GM10847 (cell line): Measurements from ENCODE around the gene PITPNB.

Experiments
- POLR2A ChIP-seq: IDR thresholded peaks from 2 replicates; pipeline ENCODE4 v1.6.1; 2011; ENCODE audit not compliant: insufficient read length; ENCODE audit errors: extremely low read depth

PITPNB gene

GRCh38 chr22:27896245-27896644 lies 22.8 kb downstream of the PITPNB start:
- TF ChIP-seq POLR2A, result no peak

GRCh38 chr22:27895600-27895999 lies 23.5 kb downstream of the PITPNB start:
- no peak for TF ChIP-seq POLR2A

DNA sequence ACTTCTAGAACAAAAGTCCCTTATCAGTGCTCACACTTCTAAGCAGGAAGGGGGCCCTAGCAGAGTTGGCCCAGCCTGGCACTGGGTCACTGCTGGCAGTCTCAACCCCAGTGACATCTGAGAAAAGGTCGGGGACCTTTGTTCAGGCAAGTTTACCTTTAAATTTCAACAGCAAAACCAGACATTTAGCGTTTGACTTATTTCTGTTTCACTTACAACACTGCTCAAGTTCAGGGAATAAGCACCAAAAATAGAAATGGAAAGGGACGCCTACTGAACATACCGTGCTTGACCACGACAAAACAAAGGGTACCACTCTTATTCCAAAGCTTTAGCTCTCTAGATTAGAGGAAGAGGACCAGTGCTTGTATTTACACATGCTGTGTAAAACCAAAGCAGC lies 26.2 kb downstream of the PITPNB start:
- no peak for TF ChIP-seq POLR2A

DNA sequence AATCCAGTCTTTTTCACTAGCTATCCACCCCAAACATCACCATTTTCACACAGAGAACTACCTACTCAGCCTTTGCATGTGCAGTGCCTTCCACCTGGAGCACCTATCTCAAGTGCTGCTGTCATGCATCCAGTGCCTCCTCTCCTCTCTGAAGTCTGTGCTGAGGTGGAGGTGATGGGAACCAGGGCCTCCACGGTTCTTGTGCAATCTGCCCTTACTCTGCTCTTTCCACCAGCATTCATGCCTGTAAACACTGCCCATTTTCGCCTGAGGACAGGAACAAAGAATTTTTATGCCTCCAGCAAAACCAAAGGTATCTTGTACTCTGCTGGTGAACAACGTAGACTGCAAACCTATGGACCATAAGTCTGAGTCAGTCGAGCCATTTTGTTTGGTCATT lies 27.0 kb downstream of the PITPNB start:
- TF ChIP-seq POLR2A, result no peak

- no peak for TF ChIP-seq POLR2A
Measured at GRCh38 chr22:27888310-27888709, 30.7 kb downstream of the PITPNB start.

GRCh38 chr22:27886843-27887151 lies 32.3 kb downstream of the PITPNB start:
- no peak for TF ChIP-seq POLR2A

GRCh38 chr22:27885977-27886842 lies 32.8 kb downstream of the PITPNB start:
- TF ChIP-seq POLR2A, result no peak

- TF ChIP-seq POLR2A, result no peak
Measured at GRCh38 chr22:27883656-27884350, 35.3 kb downstream of the PITPNB start.

DNA sequence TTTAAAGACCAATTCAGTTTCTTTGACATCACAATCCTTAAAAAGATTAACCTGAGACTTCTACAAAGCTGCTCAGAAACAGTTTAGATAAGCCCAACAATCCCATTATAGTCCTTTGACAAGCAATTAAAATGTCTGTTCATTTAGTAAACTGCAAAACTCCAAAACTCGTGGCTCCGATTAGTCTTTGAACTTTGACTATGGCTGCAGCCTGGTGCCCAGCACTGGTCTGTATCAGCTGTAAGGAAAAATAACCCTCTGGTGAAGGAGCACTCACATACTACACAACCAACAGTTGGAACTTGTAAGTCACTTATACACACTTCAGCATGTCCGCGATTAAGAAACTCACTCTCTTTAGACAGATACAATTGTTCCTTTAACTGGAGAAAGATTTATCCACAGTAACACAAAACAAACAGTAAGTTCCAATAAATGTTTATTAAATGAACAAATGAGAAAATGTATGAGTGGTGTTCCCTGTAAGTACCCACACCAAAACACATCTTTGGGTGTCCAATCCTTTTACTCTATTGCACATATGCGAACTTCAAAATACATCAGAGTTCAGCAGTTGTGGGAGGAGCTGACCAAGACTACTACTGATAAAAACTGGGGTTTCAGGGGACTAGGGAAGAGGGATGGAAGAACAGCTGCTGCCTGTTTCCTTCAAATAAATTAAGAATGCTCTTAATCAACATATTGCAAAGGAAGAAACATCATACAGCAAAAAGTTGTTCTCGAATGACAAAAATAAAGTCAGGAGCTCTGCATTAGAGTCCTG lies 36.4 kb downstream of the PITPNB start:
- TF ChIP-seq POLR2A, result no peak

- no peak for TF ChIP-seq POLR2A
Measured at GRCh38 chr22:27881421-27881820, 37.6 kb downstream of the PITPNB start.

DNA sequence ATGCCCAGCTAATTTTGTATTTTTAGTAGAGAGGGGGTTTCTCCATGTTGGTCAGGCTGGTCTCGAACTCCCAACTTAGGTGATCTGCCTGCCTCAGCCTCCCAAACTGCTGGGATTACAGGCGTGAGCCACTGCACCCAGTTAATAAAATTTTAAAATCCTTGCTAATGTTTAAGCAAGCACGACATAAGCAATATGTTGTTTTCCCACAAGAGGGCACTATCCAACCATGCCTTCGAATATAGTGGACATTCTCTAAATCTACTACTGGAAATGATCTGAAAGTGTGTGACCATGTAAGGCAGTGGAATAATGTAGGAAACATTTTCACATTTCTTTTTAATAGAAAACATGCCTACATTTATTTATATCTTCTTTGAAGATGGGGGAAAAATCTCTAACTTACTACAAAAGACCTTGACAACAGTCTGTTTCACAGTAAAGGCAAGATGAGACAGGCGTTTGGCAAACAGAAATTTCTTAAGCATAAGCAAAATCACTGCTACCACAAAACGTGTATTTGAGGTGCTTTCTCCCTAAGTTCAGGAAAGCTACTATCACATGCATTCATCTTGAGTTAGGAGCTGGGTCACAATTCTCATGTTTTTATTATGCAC lies 38.2 kb downstream of the PITPNB start:
- no peak for TF ChIP-seq POLR2A

GRCh38 chr22:27879923-27880322 lies 39.1 kb downstream of the PITPNB start:
- TF ChIP-seq POLR2A, result no peak

DNA sequence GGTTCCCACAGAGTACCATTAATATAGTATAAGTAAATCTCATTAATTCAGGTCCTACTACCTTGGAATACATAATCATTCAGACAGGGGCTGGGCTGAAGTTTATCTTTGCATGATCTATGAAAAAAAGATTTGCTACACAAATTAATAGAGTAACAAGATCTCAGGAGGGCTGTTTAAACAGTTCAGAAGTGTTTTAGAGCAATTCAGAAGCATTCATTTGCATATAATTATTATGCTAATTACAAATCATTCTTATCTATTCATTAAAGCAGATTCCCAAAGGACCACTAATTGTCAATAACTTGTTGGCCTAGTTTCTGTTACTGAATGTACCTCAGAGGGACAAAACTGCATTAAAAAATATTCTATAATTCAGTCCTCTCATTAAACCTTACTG lies 40.5 kb downstream of the PITPNB start:
- no peak for TF ChIP-seq POLR2A

- TF ChIP-seq POLR2A, result no peak
Measured at GRCh38 chr22:27877501-27877900, 41.6 kb downstream of the PITPNB start.

- no peak for TF ChIP-seq POLR2A
Measured at GRCh38 chr22:27876684-27877083, 42.4 kb downstream of the PITPNB start.
